GM12873 (cell line): ENCODE measurements around the gene CACNB1.

ENCODE experiments used
- TF ChIP-seq, protein P1 (sequence below): IDR thresholded peaks from 2 replicates; pipeline ENCODE4 v1.5.1; 2012; ENCODE audit warnings: low read depth, mild to moderate bottlenecking, moderate library complexity, low read length, control low read depth; ENCODE audit not compliant: insufficient read depth; ENCODE audit errors: missing control alignments

The CACNB1 gene

DNA sequence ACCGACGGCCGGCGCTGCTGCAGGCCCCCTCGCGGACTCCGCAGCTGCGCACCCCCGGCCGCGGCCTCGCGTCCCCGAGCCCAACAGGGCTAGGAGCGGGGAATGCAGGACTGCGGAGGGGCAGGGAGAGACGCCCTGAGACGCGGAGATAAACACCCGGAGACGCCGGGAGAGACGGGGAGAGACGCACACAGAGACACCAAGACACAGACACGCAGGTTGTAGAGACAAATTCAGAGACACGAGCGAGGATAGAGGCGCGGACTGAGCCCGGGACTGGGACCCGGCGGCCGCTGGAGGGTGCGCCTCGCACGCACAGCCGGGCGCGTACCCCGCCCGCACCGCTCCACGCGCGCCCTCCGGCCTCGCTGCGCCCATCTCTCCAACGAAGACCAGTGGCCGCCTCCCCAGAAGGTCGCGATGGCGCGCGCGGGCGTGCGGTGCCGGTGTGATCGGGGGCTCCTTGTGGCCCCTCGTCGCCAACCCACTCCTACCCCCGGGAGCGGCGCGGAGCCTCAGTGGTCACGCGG lies 27.4 kb upstream of the CACNB1 start:
- TF ChIP-seq, protein P1, sequence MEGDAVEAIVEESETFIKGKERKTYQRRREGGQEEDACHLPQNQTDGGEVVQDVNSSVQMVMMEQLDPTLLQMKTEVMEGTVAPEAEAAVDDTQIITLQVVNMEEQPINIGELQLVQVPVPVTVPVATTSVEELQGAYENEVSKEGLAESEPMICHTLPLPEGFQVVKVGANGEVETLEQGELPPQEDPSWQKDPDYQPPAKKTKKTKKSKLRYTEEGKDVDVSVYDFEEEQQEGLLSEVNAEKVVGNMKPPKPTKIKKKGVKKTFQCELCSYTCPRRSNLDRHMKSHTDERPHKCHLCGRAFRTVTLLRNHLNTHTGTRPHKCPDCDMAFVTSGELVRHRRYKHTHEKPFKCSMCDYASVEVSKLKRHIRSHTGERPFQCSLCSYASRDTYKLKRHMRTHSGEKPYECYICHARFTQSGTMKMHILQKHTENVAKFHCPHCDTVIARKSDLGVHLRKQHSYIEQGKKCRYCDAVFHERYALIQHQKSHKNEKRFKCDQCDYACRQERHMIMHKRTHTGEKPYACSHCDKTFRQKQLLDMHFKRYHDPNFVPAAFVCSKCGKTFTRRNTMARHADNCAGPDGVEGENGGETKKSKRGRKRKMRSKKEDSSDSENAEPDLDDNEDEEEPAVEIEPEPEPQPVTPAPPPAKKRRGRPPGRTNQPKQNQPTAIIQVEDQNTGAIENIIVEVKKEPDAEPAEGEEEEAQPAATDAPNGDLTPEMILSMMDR, result no peak

GRCh38 chr17:39223907-39224777 lies 26.7 kb upstream of the CACNB1 start:
- TF ChIP-seq, protein P1, result no peak

DNA sequence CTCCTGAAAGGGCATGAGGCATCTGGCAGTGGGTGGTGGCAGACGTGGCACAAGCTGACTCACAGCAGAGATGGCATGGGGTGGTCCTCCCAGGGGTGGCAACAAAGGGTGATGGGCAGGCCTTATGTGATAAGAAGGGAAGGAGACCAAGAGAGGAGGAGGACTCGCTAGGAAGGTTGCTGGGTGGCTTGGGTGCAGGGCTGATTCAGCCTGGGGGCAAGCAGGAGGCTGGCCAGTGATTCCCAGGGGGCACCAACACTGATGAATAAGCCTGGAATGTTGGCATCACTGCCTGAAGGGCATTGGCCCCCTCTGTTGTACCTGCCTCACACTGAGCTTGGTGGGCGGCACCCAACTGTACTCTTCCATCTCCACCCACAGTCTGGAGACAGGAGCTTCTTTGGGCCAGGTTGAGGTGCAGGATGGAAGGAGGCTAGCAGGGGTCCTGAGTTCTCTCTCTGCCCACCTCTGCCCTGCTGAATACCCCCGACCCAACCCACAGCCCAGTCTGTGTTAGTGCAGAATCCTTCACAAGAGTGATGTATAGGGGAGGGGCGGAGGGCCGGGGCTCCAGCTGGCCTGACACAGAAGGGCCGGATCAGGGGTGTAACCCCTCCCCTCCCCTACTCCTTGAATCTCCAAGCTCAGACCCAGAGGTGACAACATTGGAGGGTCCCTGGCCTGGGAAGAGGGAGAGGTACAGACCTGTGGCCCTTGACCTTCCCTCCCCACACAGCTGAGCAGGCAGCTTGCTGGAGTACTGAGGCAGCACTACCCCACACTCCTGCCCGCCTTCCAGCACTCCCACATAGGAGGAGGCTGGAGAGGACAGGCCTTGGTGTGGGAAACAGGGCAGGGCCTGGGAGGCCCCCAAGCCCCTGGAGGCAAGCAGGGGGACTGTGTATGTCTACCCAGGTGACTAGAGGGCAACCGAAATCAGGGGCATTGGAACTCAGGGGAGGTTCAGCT lies 25.7 kb upstream of the CACNB1 start:
- TF ChIP-seq, protein P1, result no peak

GRCh38 chr17:39222151-39222550 lies 24.7 kb upstream of the CACNB1 start:
- TF ChIP-seq, protein P1, result no peak

- TF ChIP-seq, protein P1, result no peak
Measured at GRCh38 chr17:39221572-39221971, 24.1 kb upstream of the CACNB1 start.

DNA sequence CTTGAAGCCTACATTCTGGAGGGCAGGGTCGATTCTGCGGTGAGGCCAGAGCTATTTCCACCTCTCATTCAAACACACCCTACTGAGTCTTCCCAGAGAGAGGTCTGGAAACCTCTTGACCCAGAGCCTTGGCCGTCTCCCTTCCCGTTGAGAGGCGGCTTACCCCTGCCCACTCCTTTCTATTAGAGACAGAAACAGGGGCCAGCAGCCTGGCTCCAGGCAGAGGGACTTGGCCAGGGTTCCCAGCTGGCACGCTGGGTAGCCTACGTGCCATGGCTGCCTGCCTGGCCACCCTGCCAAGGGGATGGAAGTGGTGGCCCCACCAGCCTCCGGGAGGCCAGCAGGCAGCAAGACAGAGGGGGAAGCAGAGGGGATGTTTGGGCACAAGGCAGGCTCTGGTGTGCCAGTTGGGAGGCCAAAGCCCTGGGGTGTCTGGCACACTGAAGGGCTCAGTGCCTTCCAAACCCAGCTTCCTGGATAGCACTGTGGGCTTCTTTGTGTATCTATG lies 22.2 kb upstream of the CACNB1 start:
- TF ChIP-seq, protein P1, result no peak

- TF ChIP-seq, protein P1, result no peak
Measured at GRCh38 chr17:39218906-39219305, 21.4 kb upstream of the CACNB1 start.
